Cardiac septum (tissue), 1 donor: ENCODE measurements around the gene CCDC184. TPM values are rescaled to one million over a fixed set of nuclear protein-coding genes. Genes with fewer than 3 reads are reported as not detected.
"Not testable (repeated sequence)": the region's sequence is repeated elsewhere in the genome, so short reads cannot be mapped to it uniquely, and the experiment has no call there.

Experiments
- DNase-seq: peaks from one replicate; pipeline ENCODE4 v3.0.0-alpha.2; 2020; ENCODE audit warnings: low spot score
- intact Hi-C: fragments of 100-400 bp; cut with DNase I; formaldehyde crosslinking; loops from one replicate; pipeline ENCODE4 v1.14.0; 2022
- total RNA-seq: library from RNA; stranded (reverse); fragmentation: NEBNext Ultra II Directional; extraction: Animal tissue kit (Norgen Biotek cat#: 25700); gene quantifications from one replicate; pipeline ENCODE4 v1.2.1, GENCODE V29; 2021
- donor health status: DM: no; HTN: no; CAD: no.

The CCDC184 gene
- total RNA-seq, 1 donor from 2014 or later, result 0.67 TPM

DNA sequence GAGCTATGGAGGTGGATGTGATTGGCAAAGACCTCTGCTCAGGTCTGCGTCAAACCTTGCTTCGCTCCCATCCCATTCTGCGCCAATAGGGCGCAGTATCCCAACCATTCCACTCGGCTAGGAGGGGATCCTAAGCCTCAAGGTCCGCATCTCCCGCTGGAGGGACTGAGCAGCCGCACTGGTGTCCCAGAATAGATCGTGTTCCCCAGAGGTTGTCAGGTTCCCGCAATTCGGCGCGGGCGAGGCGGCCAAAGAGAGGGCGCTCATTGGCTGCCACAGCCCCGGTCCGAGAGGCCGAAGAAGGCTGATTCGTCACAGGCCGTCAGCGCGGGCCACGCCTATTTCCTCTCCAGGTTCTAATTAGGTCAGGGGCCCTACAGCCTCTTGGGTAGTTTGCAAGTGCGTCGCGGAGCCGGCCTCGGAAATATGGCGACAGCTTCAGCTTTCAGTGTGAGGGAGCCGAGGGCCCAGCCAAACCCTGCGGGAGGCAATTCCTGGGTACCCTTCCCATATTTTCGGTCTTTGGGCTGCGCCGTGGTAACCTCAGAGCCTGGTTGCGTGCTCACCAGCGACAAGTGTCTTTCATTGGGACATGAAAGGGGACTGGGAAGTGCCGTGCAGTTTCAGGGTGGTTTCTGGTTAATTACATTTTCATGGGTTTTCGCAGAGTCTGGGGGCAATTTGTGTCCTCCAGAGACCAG, 14.7 kb downstream of the CCDC184 start:
- intact Hi-C loops, result loop anchor here (2.0 to 10.0 kb wide), 3 partner anchors 41 to 247 kb away; partner anchors contain the start of genes ASB8 and ZNF641
- peak; percentile 99 for DNase-seq

GRCh38 chr12:48198672-48198971, 15.2 kb downstream of the CCDC184 start:
- intact Hi-C loops, result loop anchor here (2.0 to 10.0 kb wide), 3 partner anchors 41 to 246 kb away; partner anchors contain the start of genes ASB8 and ZNF641
- no peak for DNase-seq

DNA sequence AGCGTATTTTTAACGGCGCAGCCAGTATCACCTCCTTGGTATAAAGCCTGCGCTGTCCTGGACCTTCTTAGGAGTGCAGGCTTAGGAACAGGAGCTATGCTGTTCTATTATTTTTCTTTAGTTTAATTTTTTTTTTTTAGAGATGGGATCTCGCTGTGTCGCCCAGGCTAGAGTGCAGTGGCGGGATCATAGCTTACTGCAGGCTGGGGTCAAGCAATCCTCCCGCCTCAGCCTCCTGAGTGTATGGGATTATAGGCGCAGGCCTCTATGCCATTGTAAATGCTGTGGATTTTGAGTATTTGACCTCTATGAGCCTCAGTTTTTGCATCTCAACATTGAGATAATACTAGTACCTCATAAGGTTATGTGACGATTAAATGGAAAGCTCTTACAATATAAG, 15.5 kb downstream of the CCDC184 start:
- no peak for DNase-seq
- intact Hi-C loops, result loop anchor here (2.0 to 10.0 kb wide), 3 partner anchors 42 to 246 kb away; partner anchors contain the start of genes ASB8 and ZNF641

- intact Hi-C loops, result loop anchor here (2.0 to 10.0 kb wide), 3 partner anchors 42 to 245 kb away; partner anchors contain the start of genes ASB8 and ZNF641
- DNase-seq, result no peak
These were observed 16.4 kb downstream of the CCDC184 start for GRCh38 chr12:48199774-48200221.

DNA sequence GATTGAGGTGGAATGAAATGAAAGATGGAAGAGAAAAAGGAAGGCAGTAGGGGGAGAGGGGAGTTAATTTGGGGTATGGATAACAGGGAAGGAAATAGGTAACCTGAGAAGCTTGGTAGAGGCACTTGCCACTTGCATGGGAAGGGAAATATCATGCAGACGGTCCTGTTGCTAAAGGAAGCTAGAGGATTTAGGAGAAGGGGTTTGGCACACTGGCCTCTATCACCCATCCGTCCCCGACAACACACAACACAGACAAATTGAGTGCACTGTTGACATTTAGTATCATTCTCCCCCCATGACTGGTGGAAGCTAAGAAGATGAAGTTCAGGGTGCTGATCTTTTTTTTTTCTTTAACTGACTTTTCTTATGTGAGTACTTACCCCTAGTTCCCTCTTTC, 17.6 kb downstream of the CCDC184 start:
- no peak for DNase-seq
- intact Hi-C loops, result no loop called here

DNA sequence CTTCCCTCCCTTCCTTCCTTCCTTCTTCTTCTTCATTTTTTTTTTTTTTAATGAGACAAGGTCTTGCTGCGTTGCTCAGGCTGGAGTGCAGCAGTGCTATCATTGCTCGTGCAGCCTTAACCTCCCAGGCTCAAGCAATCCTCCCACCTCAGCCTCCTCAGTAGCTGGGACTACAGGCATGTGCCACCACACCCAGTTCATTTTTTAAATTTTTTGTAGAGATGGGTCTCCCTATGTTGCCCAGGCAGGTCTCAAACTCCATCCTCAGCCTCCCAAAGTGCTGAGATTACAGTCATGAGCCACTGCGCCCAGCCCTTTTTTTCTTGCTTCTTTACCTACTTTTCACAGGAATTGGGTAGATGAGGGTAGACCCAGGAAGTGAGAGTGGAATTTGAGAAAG, 18.1 kb downstream of the CCDC184 start:
- intact Hi-C loops, result no loop called here

GRCh38 chr12:48202766-48203165, 19.3 kb downstream of the CCDC184 start:
- intact Hi-C loops, result no loop called here
- no peak for DNase-seq

More for the DNA sequence above, 18.1 kb downstream of the CCDC184 start:
- no peak for DNase-seq

GRCh38 chr12:48203192-48203591, 19.7 kb downstream of the CCDC184 start, which contains the start of gene OR10AD1:
Gene OR10AD1, minus strand, starts transcription at chr12:48203292. Its CDS starts 0 bp downstream, at chr12:48203292.
- intact Hi-C loops, result no loop called here
- DNase-seq, result no peak

DNA sequence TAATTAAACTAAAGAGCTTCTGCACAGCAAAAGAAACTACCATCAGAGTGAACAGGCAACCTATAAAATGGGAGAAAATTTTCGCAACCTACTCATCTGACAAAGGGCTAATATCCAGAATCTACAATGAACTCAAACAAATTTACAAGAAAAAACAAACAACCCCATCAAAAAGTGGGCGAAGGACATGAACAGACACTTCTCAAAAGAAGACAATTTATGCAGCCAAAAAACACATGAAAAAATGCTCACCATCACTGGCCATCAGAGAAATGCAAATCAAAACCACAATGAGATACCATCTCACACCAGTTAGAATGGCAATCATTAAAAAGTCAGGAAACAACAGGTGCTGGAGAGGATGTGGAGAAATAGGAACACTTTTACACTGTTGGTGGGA, 26.1 kb downstream of the CCDC184 start:
- intact Hi-C loops, DNase-seq: not testable (repeated sequence)

GRCh38 chr12:48216785-48217184, 33.3 kb downstream of the CCDC184 start:
- intact Hi-C loops, result no loop called here

GRCh38 chr12:48219631-48220030, 36.2 kb downstream of the CCDC184 start:
- no peak for DNase-seq
- intact Hi-C loops, result no loop called here

More at GRCh38 chr12:48216785-48217184, 33.3 kb downstream of the CCDC184 start:
- no peak for DNase-seq

GRCh38 chr12:48220701-48221100, 37.3 kb downstream of the CCDC184 start:
- intact Hi-C loops, result no loop called here

GRCh38 chr12:48221645-48222044, 38.2 kb downstream of the CCDC184 start:
- intact Hi-C loops, result no loop called here
- DNase-seq, result no peak

More at GRCh38 chr12:48220701-48221100, 37.3 kb downstream of the CCDC184 start:
- no peak for DNase-seq

GRCh38 chr12:48224533-48224932, 41.1 kb downstream of the CCDC184 start:
- intact Hi-C loops, DNase-seq: not testable (repeated sequence)

DNA sequence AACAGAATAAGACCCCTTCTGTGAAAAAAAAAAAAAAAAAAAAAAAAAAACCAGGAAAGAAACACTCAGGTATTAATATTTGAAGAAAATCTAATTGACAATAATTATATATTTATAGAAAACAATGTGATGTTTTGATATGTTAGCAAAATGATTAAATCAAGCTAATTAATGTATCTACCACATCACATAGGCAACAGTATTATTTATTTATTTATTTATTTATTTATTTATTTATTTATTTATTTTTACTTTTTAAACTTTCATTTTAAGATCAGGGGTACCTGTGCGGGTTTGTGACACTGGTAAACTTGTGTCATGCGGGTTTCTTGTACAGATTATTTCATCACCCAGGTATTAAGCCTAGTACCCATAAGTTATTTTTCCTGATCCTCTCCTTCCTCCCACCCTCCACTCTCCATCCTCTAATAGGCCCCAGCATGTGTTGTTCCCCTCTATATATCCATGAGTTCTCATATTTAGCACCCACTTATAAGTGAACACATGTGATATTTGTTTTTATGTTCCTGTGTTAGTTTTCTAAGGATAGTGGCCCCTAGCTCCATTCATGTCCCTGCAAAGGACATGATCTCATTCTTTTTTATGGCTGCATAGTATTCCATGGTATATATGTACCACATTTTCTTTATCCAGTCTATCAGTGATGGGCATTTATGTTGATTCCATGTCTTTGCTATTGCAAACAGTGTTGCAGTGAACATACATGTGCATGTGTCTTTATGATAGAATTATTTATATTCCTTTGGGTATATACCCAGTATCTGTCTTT, 47.9 kb downstream of the CCDC184 start:
- intact Hi-C loops, DNase-seq: not testable (repeated sequence)

Other genes starting within 250 kb of the CCDC184 start
- 37.5 TPM for gene TMEM106C, start 220.0 kb upstream of the CCDC184 start, total RNA-seq
- 0.13 TPM for gene COL2A1, start 179.2 kb upstream of the CCDC184 start, total RNA-seq
- 10.1 TPM for gene SENP1, start 77.6 kb upstream of the CCDC184 start, total RNA-seq
- 400 TPM for gene PFKM, start 64.3 kb upstream of the CCDC184 start, total RNA-seq
- gene ASB8, start 26.1 kb upstream of the CCDC184 start, total RNA-seq, result 69.4 TPM
- not detected for gene OR10AD1, start 19.6 kb downstream of the CCDC184 start, total RNA-seq
- 15.3 TPM for gene ZNF641, start 167.3 kb downstream of the CCDC184 start, total RNA-seq